ENCODE results near the gene PIWIL4.

DNA sequence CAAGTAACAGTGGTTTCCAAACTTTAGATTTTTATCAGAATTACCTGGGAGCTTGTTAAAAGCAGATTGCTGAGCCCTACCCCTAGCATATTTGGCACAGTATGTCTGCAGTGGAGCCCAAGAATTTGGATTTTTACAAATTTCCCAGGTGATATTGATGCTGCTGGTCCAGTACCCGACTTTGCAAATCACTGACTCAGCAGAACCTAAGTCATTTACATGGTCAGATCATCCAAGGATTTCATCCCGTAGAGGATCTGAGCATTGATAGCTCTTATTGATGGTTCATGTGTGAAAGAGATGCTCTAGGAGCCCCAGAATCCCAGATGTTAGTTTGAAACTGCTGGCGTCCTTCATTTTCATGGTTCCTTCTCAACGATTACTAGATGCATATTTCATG, 48.9 kb upstream of the PIWIL4 start:
- TF ChIP-seq CTCF (IDR thresholded peaks at IDR 0.05 in 8 of 11, conservative IDR thresholded peaks at IDR 0.05 in 3 of 11) (no peak), POLR2A (IDR thresholded peaks at IDR 0.05) (no peak)

All from spleen (tissue), 7 donors.